Amniotic epithelial cell (primary cell): ENCODE results near the gene HTRA1.

ENCODE experiments used
- DNase-seq: peaks from one replicate; pipeline ENCODE4 v3.0.0-alpha.2; 2010; ENCODE audit warnings: low read depth

The HTRA1 gene

GRCh38 chr10:122461367-122461728, at the start of gene HTRA1:
Gene HTRA1 (plus strand): TSS chr10:122461553. CDS start chr10:122461653, 100 bp downstream.
- DNase-seq = peak; percentile 52

- no peak for DNase-seq
Observed at GRCh38 chr10:122413327-122413726, 48.0 kb upstream of the HTRA1 start.

GRCh38 chr10:122417667-122418066, 43.7 kb upstream of the HTRA1 start:
- peak; percentile 56 for DNase-seq

GRCh38 chr10:122419016-122419415, 42.3 kb upstream of the HTRA1 start:
- DNase-seq = peak; percentile 13

GRCh38 chr10:122419876-122420623, 41.3 kb upstream of the HTRA1 start:
- no peak for DNase-seq

- DNase-seq = no peak
Observed at GRCh38 chr10:122420624-122421007, 40.7 kb upstream of the HTRA1 start.

GRCh38 chr10:122421054-122421625, 40.2 kb upstream of the HTRA1 start:
- no peak for DNase-seq

GRCh38 chr10:122421742-122422141, 39.6 kb upstream of the HTRA1 start:
- DNase-seq = no peak

GRCh38 chr10:122422266-122422989, 38.9 kb upstream of the HTRA1 start:
- peak; percentile 15 for DNase-seq

GRCh38 chr10:122424059-122424458, 37.3 kb upstream of the HTRA1 start:
- DNase-seq = no peak

- DNase-seq = no peak
Observed at GRCh38 chr10:122426829-122427228, 34.5 kb upstream of the HTRA1 start.

- no peak for DNase-seq
Observed at GRCh38 chr10:122427280-122427679, 34.1 kb upstream of the HTRA1 start.

- DNase-seq = peak; percentile 41
Observed at GRCh38 chr10:122435212-122435827, 26.0 kb upstream of the HTRA1 start.

- DNase-seq = peak; percentile 78
Observed at GRCh38 chr10:122441961-122442360, 19.4 kb upstream of the HTRA1 start.

GRCh38 chr10:122445469-122445868, 15.9 kb upstream of the HTRA1 start:
- no peak for DNase-seq

GRCh38 chr10:122445904-122446303, 15.4 kb upstream of the HTRA1 start:
- DNase-seq = no peak

- peak; percentile 90 for DNase-seq
Observed at GRCh38 chr10:122446668-122447423, 14.5 kb upstream of the HTRA1 start.

GRCh38 chr10:122448600-122448999, 12.8 kb upstream of the HTRA1 start:
- DNase-seq = no peak

- no peak for DNase-seq
Observed at GRCh38 chr10:122449153-122449552, 12.2 kb upstream of the HTRA1 start.

- DNase-seq = no peak
Observed at GRCh38 chr10:122450353-122450990, 10.9 kb upstream of the HTRA1 start.

- no peak for DNase-seq
Observed at GRCh38 chr10:122454071-122454470, 7.3 kb upstream of the HTRA1 start.
